ENCODE measurements around the gene SLC9B1. TPM values are rescaled to one million over a fixed set of nuclear protein-coding genes. Genes with fewer than 3 reads are reported as not detected.

Gene SLC9B1
- total and polyA plus RNA-seq, 2 of the 8 experiments (the other 6 are each of a cell fraction or from before 2014, with no cell fraction given): 0.08 to 0.19 TPM

DNA sequence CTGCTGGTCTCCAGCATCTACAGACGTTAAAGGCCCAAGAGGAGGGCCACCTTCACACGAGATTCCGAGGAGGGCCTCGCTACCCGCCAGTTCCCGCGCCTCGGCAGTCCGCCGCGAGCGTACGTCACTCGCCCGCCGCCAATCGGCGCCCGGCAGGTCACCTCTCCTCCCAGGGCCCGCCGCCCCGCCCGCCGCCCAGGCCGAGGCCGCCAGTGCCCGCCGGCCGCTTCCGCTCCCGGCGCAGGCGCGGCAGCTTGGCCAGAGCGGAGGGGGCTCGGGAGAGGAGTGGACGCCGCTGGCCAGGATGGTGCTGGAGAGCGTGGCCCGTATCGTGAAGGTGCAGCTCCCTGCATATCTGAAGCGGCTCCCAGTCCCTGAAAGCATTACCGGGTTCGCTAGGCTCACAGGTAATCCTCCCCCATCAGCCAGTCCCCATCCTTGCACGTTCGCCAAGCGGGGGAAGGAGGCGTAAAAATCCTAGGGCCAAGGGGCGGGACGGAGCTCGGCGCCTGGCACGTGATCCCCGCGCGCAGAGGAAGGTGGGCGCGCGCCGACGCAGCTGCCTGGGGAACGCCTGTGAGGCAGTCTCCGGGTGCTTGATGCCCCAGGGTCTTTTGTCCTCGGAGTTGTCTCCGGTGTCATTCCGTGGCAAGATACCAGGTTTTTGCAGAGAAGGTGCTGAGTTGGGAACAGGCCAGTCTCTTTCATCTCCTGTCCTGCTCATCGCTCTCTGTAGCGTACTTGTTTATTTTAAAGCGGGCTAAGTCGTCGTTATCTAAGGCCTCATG, 150.5 kb downstream of the SLC9B1 start, which contains the start of gene CISD2 (continued):
- TF ChIP-seq, protein P1, sequence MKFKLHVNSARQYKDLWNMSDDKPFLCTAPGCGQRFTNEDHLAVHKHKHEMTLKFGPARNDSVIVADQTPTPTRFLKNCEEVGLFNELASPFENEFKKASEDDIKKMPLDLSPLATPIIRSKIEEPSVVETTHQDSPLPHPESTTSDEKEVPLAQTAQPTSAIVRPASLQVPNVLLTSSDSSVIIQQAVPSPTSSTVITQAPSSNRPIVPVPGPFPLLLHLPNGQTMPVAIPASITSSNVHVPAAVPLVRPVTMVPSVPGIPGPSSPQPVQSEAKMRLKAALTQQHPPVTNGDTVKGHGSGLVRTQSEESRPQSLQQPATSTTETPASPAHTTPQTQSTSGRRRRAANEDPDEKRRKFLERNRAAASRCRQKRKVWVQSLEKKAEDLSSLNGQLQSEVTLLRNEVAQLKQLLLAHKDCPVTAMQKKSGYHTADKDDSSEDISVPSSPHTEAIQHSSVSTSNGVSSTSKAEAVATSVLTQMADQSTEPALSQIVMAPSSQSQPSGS (IDR thresholded peaks at IDR 0.05; ENCODE audit: low read length): no peak
- TF ChIP-seq MAFK (IDR thresholded peaks at IDR 0.05; ENCODE audit: low read depth, low read length) (no peak), RNF2 (IDR thresholded peaks at IDR 0.05; ENCODE audit: borderline replicate concordance, low read depth, low read length, missing control alignments, poor library complexity, severe bottlenecking) (no peak), POLR2AphosphoS5 (IDR thresholded peaks at IDR 0.05; ENCODE audit: low read depth, low read length) (peak; percentile 95), MAX (IDR thresholded peaks at IDR 0.05) (peak; percentile 96), USF2 (IDR thresholded peaks at IDR 0.05; ENCODE audit: low read length) (peak; percentile 90), GABPA (IDR thresholded peaks at IDR 0.05; ENCODE audit: borderline replicate concordance, insufficient read depth, low read length) (no peak), CTBP2 (IDR thresholded peaks at IDR 0.05; ENCODE audit: borderline replicate concordance, insufficient read depth, insufficient read length, low read length) (no peak), BACH1 (IDR thresholded peaks at IDR 0.05; ENCODE audit: low read length) (no peak), SUZ12 (IDR thresholded peaks at IDR 0.05; ENCODE audit: low read length) (no peak), TAF1 (IDR thresholded peaks at IDR 0.05; ENCODE audit: low read depth, low read length) (peak; percentile 95), SIRT6 (IDR thresholded peaks at IDR 0.05; ENCODE audit: low read length) (no peak), POU5F1 (IDR thresholded peaks at IDR 0.05; ENCODE audit: low read depth, low read length) (no peak), HDAC6 (IDR thresholded peaks at IDR 0.05; ENCODE audit: low read depth, low read length) (no peak), EZH2 (IDR thresholded peaks at IDR 0.05; ENCODE audit: low read depth, low read length, severe bottlenecking) (no peak), CHD1 (IDR thresholded peaks at IDR 0.05; ENCODE audit: low read depth, low read length) (no peak), BRCA1 (IDR thresholded peaks at IDR 0.05; ENCODE audit: low read depth, low read length) (no peak), EGR1 (IDR thresholded peaks at IDR 0.05; ENCODE audit: borderline replicate concordance, low read depth, low read length) (no peak), RFX5 (IDR thresholded peaks at IDR 0.05; ENCODE audit: borderline replicate concordance, low read depth, low read length) (no peak), CREB1 (IDR thresholded peaks at IDR 0.05) (peak; percentile 76), SRF (IDR thresholded peaks at IDR 0.05; ENCODE audit: low read depth, low read length) (no peak), YY1 (IDR thresholded peaks at IDR 0.05; ENCODE audit: low read depth, low read length) (no peak)

Data from H1 (cell line).